B cell (primary cell): ENCODE results near the gene PIP4K2C.

Source experiments
- EZH2 ChIP-seq: IDR thresholded peaks from 2 replicates; pipeline ENCODE4 v1.6.1; 2012; ENCODE audit warnings: borderline replicate concordance, low read depth, mild to moderate bottlenecking, moderate library complexity, low read length; ENCODE audit not compliant: insufficient read depth, poor library complexity, severe bottlenecking
- TF ChIP-seq, protein P1 (sequence below): fragments of 200-600 bp; IDR thresholded peaks from one replicate; pipeline ENCODE4 v1.8.0; 2022; ENCODE audit warnings: antibody characterized with exemption, mild to moderate bottlenecking

- TF ChIP-seq, protein P1, sequence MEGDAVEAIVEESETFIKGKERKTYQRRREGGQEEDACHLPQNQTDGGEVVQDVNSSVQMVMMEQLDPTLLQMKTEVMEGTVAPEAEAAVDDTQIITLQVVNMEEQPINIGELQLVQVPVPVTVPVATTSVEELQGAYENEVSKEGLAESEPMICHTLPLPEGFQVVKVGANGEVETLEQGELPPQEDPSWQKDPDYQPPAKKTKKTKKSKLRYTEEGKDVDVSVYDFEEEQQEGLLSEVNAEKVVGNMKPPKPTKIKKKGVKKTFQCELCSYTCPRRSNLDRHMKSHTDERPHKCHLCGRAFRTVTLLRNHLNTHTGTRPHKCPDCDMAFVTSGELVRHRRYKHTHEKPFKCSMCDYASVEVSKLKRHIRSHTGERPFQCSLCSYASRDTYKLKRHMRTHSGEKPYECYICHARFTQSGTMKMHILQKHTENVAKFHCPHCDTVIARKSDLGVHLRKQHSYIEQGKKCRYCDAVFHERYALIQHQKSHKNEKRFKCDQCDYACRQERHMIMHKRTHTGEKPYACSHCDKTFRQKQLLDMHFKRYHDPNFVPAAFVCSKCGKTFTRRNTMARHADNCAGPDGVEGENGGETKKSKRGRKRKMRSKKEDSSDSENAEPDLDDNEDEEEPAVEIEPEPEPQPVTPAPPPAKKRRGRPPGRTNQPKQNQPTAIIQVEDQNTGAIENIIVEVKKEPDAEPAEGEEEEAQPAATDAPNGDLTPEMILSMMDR, result no peak
- TF ChIP-seq EZH2, result no peak
Observed at GRCh38 chr12:57574795-57575194, 16.2 kb upstream of the PIP4K2C start.
